Effector memory CD4-positive, alpha-beta T cell (primary cell): ENCODE measurements around the gene PLPP4.

Experiments
- DNase-seq, 3 donors: peaks; one replicate each; pipeline ENCODE4 v3.0.0-alpha.2; 2020
- H3K27ac ChIP-seq: 2 replicates; pipeline ENCODE4 v1.7.0; 2013; ENCODE audit warnings: mild to moderate bottlenecking, low read length, moderate library complexity; ENCODE audit not compliant: insufficient read depth, poor library complexity, severe bottlenecking
- H3K27me3 ChIP-seq: replicated peaks from 2 replicates; pipeline ENCODE4 v1.7.0; 2013; ENCODE audit warnings: mild to moderate bottlenecking, low read length; ENCODE audit not compliant: insufficient read depth, control insufficient read depth, poor library complexity, severe bottlenecking
- H3K36me3 ChIP-seq: 2 replicates; pipeline ENCODE4 v1.7.0; 2013; ENCODE audit warnings: mild to moderate bottlenecking, low read length, moderate library complexity; ENCODE audit not compliant: control insufficient read depth, insufficient read depth
- H3K4me1 ChIP-seq: 2 replicates; pipeline ENCODE4 v1.7.0; 2013; ENCODE audit warnings: low read length, mild to moderate bottlenecking; ENCODE audit not compliant: control insufficient read depth, insufficient read depth, poor library complexity, severe bottlenecking
- H3K4me3 ChIP-seq: 2 replicates; pipeline ENCODE4 v1.7.0; 2013; ENCODE audit warnings: low read length, low read depth, mild to moderate bottlenecking; ENCODE audit not compliant: insufficient read depth, poor library complexity, severe bottlenecking
- H3K9me3 ChIP-seq: 2 replicates; pipeline ENCODE4 v1.7.0; 2013; ENCODE audit warnings: mild to moderate bottlenecking, low read length, moderate library complexity; ENCODE audit not compliant: control insufficient read depth

The PLPP4 gene

GRCh38 chr10:120597902-120598301 lies 140.9 kb downstream of the PLPP4 start:
- Histone ChIP-seq H3K9me3 (no peaks in the 10 kb centered on the region), H3K4me3 (no peak overlapping the region), H3K36me3 (no peaks in the 10 kb centered on the region), H3K27me3 (no peaks in the 10 kb centered on the region), H3K27ac (no peak overlapping the region), H3K4me1 (no peaks in the 10 kb centered on the region)
- no peak for DNase-seq

GRCh38 chr10:120598386-120598785 lies 141.4 kb downstream of the PLPP4 start:
- no peaks in the 10 kb centered on the region for H3K27me3 ChIP-seq
- no peak overlapping the region for H3K4me3 ChIP-seq
- H3K36me3 ChIP-seq: no peaks in the 10 kb centered on the region
- no peaks in the 10 kb centered on the region for H3K9me3 ChIP-seq
- DNase-seq: no peak
- H3K27ac ChIP-seq: no peak overlapping the region
- no peaks in the 10 kb centered on the region for H3K4me1 ChIP-seq

- H3K4me3 ChIP-seq: no peak overlapping the region
- H3K27ac ChIP-seq: no peak overlapping the region
- H3K36me3 ChIP-seq: no peaks in the 10 kb centered on the region
- no peaks in the 10 kb centered on the region for H3K27me3 ChIP-seq
- no peaks in the 10 kb centered on the region for H3K4me1 ChIP-seq
- no peaks in the 10 kb centered on the region for H3K9me3 ChIP-seq
- no peak for DNase-seq
These were observed 142.2 kb downstream of the PLPP4 start for GRCh38 chr10:120599200-120599724.

GRCh38 chr10:120600871-120601649 lies 144.0 kb downstream of the PLPP4 start:
- Histone ChIP-seq H3K9me3 (no peaks in the 10 kb centered on the region), H3K4me1 (no peaks in the 10 kb centered on the region), H3K27me3 (no peaks in the 10 kb centered on the region), H3K36me3 (no peaks in the 10 kb centered on the region), H3K4me3 (no peak overlapping the region), H3K27ac (no peak overlapping the region)
- DNase-seq: no peak

DNA sequence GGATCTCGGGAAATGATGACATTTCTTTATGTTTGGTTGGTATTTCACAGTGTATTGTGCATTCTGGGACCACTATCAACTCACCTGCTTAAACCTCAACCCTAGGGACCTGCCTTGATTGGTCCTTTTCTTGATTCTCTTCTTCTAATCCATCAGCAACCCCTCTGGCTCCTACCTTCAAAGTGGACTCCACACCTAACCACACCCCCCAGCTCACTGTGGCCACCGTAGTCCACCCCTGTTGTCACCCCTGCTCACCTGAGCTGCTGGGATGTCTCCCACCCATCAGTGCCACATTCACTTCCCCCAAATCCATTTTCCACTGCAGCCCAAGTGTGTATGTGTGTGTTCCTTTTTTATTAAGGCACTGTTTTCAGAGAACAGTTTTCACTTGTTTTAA lies 145.0 kb downstream of the PLPP4 start:
- H3K36me3 ChIP-seq: no peaks in the 10 kb centered on the region

DNA sequence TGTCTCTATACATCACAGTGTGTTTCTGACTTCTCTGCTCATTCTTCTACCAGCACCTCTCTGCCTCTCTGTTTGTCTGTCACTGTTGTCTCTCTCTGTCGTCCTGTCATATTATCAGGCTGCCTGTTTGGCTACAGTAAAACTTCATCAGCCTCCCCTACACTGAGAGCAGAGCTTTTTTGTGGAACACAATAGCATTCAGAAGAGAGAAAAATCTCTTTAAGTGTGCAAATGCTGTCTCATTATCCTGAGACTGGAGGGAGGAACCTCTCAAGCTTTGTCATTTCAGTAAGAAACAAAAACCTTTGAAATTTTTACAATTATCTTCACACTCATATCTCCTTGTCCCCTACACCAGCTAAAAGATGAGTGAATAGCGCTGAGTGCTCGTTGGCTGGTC lies 148.4 kb downstream of the PLPP4 start:
- Histone ChIP-seq H3K27ac (no peak overlapping the region), H3K27me3 (no peaks in the 10 kb centered on the region), H3K4me3 (no peak overlapping the region), H3K36me3 (no peaks in the 10 kb centered on the region), H3K9me3 (no peaks in the 10 kb centered on the region), H3K4me1 (no peaks in the 10 kb centered on the region)
- DNase-seq: no peak

More for the DNA sequence above, 145.0 kb downstream of the PLPP4 start:
- Histone ChIP-seq H3K27me3 (no peaks in the 10 kb centered on the region), H3K9me3 (no peaks in the 10 kb centered on the region), H3K4me3 (no peak overlapping the region), H3K4me1 (no peaks in the 10 kb centered on the region), H3K27ac (no peak overlapping the region)
- DNase-seq: no peak

DNA sequence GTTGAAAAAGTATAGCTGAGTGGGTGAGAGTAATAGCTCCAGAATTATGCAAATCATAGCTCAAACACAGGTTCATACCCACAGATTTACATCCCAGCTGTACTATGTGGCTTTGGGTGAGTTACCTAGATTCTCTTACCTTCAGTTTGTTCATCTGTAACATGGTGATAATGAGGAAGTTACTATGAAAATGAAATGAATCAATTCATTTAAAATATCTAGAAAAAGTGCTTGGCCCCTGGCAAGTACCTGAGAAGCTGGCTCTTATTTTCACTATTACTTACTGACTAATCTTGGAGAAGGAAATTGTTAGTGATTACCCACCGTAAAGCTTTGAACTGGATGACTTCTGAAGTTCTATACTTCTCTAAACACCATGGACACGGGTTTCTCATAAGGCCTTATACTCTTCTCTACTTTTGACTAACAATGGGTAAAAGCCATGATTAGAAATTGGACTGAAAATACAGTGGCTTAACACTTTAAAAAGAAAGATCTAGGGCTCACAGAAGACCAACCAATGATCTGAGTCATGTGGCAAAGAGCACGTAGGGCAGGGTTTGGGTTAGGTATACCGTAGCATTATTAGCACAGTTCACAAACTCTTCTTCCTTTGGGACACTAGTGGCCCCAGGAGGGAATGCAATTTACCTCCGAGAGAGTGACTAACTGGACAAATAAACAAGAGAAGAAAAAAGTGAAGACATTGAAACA lies 149.2 kb downstream of the PLPP4 start:
- Histone ChIP-seq H3K27ac (no peak overlapping the region), H3K9me3 (no peaks in the 10 kb centered on the region), H3K27me3 (no peaks in the 10 kb centered on the region), H3K36me3 (no peaks in the 10 kb centered on the region), H3K4me1 (no peaks in the 10 kb centered on the region), H3K4me3 (no peak overlapping the region)
- no peak for DNase-seq

- no peak overlapping the region for H3K27ac ChIP-seq
- H3K4me3 ChIP-seq: no peak overlapping the region
- no peaks in the 10 kb centered on the region for H3K9me3 ChIP-seq
- no peaks in the 10 kb centered on the region for H3K36me3 ChIP-seq
- H3K27me3 ChIP-seq: no peaks in the 10 kb centered on the region
- DNase-seq: no peak
- no peaks in the 10 kb centered on the region for H3K4me1 ChIP-seq
These were observed 150.1 kb downstream of the PLPP4 start for GRCh38 chr10:120607016-120607709.

DNA sequence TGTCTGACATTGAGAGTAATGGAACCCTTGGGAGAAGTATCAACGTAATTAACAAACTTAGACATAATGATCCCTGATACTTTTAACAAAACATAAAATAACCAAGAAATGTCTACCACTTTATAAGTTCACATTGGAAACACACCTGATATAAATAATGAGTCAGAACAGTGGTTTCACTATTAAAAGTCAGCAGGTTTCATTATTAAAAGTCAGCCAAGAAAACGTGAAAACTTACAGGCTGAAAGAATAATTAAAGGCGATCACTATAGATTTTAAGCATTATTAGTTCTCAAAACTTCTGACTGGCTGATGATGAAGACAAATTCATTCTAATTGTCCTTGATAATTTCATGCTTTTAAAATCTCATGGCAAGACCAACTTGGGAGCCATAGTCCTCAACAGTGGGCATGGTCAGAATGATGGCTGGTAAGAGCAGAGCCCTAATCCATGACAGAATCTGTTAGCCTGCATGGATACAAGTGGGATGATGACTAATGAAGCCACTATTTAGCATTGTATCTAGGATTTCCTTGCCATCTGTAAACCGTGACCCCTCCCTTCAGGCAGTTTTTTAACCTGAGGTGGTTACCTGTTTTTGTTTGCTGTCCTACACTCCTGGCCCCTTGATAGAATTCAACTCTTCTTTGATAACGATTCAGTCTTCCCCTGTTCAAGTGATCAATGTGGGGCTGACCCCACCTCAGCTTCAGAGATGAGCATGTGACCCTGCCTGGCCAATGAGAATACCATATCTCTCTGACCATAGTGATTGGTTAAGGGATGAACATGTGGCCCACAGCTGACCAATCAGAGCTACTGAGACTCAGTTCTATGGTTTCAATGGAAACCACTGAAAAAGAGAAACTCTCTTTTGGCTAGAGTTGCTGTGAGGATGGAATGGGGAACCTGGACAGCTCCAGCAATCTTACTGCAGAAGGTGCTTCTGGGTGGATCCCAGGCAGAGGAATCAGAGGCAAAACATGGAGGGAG lies 151.0 kb downstream of the PLPP4 start:
- H3K27ac ChIP-seq: no peak overlapping the region
- H3K9me3 ChIP-seq: no peaks in the 10 kb centered on the region
- H3K4me3 ChIP-seq: no peak overlapping the region
- H3K4me1 ChIP-seq: no peaks in the 10 kb centered on the region
- H3K36me3 ChIP-seq: no peaks in the 10 kb centered on the region
- H3K27me3 ChIP-seq: no peaks in the 10 kb centered on the region
- no peak for DNase-seq
